ENCODE data around the gene ASCC1.

DNA sequence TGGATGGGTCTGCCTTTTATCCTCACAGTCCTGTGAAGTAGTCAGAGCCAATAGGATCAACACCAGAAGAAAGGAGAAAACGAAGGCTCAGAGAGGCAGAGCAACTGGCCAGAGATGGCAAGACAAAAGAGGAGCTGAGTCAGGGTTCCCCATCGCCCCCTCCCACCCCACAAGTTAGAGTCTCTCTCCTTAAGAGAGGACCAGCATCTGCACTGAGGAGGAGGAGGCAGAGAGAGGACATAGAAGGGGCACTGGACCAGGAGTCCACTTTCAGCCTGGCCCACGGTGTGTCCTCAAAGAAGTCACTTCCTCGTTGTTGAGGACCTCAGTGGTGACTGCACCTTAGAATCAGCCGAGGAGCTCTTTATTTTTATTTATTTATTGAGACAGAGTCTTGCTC is 139.3 kb downstream of the ASCC1 start:
- TF ChIP-seq, protein P1, sequence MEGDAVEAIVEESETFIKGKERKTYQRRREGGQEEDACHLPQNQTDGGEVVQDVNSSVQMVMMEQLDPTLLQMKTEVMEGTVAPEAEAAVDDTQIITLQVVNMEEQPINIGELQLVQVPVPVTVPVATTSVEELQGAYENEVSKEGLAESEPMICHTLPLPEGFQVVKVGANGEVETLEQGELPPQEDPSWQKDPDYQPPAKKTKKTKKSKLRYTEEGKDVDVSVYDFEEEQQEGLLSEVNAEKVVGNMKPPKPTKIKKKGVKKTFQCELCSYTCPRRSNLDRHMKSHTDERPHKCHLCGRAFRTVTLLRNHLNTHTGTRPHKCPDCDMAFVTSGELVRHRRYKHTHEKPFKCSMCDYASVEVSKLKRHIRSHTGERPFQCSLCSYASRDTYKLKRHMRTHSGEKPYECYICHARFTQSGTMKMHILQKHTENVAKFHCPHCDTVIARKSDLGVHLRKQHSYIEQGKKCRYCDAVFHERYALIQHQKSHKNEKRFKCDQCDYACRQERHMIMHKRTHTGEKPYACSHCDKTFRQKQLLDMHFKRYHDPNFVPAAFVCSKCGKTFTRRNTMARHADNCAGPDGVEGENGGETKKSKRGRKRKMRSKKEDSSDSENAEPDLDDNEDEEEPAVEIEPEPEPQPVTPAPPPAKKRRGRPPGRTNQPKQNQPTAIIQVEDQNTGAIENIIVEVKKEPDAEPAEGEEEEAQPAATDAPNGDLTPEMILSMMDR (conservative IDR thresholded peaks at IDR 0.05 in 1 of 2, IDR thresholded peaks at IDR 0.05 in 1 of 2; ENCODE audit: low read depth in 1 of 2, low read length in 2 of 2), result no peak
- TF ChIP-seq EZH2 (IDR thresholded peaks at IDR 0.05; ENCODE audit: low read length, missing control alignments), result no peak
